HepG2 (cell line): Measurements from ENCODE around the gene CIROP. TPM values are rescaled to one million over a fixed set of nuclear protein-coding genes. Genes with fewer than 3 reads are reported as not detected.
A peak's percentile ranks its signal among the peaks of the same experiment; 100 is the strongest.

ENCODE experiments used
- CENPBD1 ChIP-seq: sonication (generic); formaldehyde crosslinking; IDR thresholded peaks from 2 replicates; pipeline ENCODE4 v1.8.0; 2022; ENCODE audit warnings: missing genetic modification reagents, low read depth, mild to moderate bottlenecking, borderline replicate concordance
- E2F5 ChIP-seq: sonication (generic); formaldehyde crosslinking; conservative IDR thresholded peaks from 2 replicates; pipeline ENCODE4 v1.4.0; 2020; ENCODE audit warnings: missing genetic modification reagents
- HBP1 ChIP-seq: IDR thresholded peaks from 2 replicates; pipeline ENCODE4 v1.6.1; 2016; ENCODE audit warnings: low read depth, control low read depth
- KDM1A ChIP-seq: IDR thresholded peaks from 2 replicates; pipeline ENCODE4 v1.6.1; 2016; ENCODE audit warnings: missing compliant biosample characterization
- MYPOP ChIP-seq: sonication (generic); formaldehyde crosslinking; IDR thresholded peaks from 2 replicates; pipeline ENCODE4 v1.8.1; 2023; ENCODE audit warnings: mild to moderate bottlenecking, moderate library complexity, missing genetic modification reagents
- PPARG ChIP-seq: conservative IDR thresholded peaks from 2 replicates; pipeline ENCODE4 v1.6.1; 2016; ENCODE audit warnings: missing biosample characterization, missing genetic modification reagents
- SRSF9 ChIP-seq: fragments of 200-400 bp; formaldehyde crosslinking; IDR thresholded peaks from 2 replicates; pipeline ENCODE4 v1.6.1; 2018; ENCODE audit warnings: borderline replicate concordance, mild to moderate bottlenecking, low read depth, low read length; ENCODE audit not compliant: insufficient read depth, poor library complexity, severe bottlenecking
- THRA ChIP-seq: sonication (generic); formaldehyde crosslinking; IDR thresholded peaks from 2 replicates; pipeline ENCODE4 v1.4.0; 2020; ENCODE audit warnings: missing genetic modification reagents, borderline replicate concordance
- ZNF318 ChIP-seq: sonication (generic); formaldehyde crosslinking; IDR thresholded peaks from 2 replicates; pipeline ENCODE4 v1.4.0; 2020; ENCODE audit warnings: mild to moderate bottlenecking, missing genetic modification reagents
- ZNF639 ChIP-seq: conservative IDR thresholded peaks from 2 replicates; pipeline ENCODE4 v1.6.1; 2018; ENCODE audit warnings: missing genetic modification reagents
- ZNF777 ChIP-seq: sonication (generic); formaldehyde crosslinking; IDR thresholded peaks from 2 replicates; pipeline ENCODE4 v1.4.0; 2020; ENCODE audit warnings: missing genetic modification reagents
- polyA plus RNA-seq, 8 experiments: library from polyadenylated mRNA; depleted of rRNA in 3 of 8; stranded (reverse) in 7 of 8; unstranded in 1 of 8; fragments of >200 nt; fragmentation: Illumina TruSeq in 4 of 8; extraction: Trizol in 4 of 8; gene quantifications; 2 replicates each; pipeline versions ENCODE4 v1.2.1 to v1.2.3, GENCODE V29; 2011 to 2016; ENCODE audit warnings: low read depth in 4 of 8, missing spikeins in 1 of 8, mixed read lengths in 1 of 8; ENCODE audit not compliant: insufficient read depth in 1 of 8
- total RNA-seq, 5 experiments: library from RNA; depleted of rRNA; stranded (reverse); fragments of >200 nt; fragmentation: Illumina TruSeq; extraction: Trizol; gene quantifications; 2 replicates each; pipeline ENCODE4 v1.2.3, GENCODE V29; 2016; ENCODE audit warnings: low read depth in 1 of 5

CIROP gene
- total and polyA plus RNA-seq, 2 of the 13 experiments (the other 11 are each of a cell fraction or from before 2014, with no cell fraction given): 0.07 TPM; not detected in 1

- TF ChIP-seq THRA (CRISPR knock-in tag) (peak; percentile 60; the same call in 1 of the 2 replicates), MYPOP (CRISPR knock-in tag) (0 out of 2 replicates have a peak, but pooled peaks have one; percentile 69), SRSF9 (no peak), E2F5 (CRISPR knock-in tag) (no peak), ZNF639 (peak; percentile 44; the same call in 1 of the 2 replicates), ZNF318 (CRISPR knock-in tag) (0 out of 2 replicates have a peak, but pooled peaks have one; percentile 19), CENPBD1 (no peak), PPARG (CRISPR knock-in tag) (peak; percentile 56; the same call in 1 of the 2 replicates), ZNF777 (CRISPR knock-in tag) (peak; percentile 55; the same call in 1 of the 2 replicates), HBP1 (peak; percentile 79; the same call in 1 of the 2 replicates), KDM1A (CRISPR knock-in tag) (peak; percentile 63; the same call in 1 of the 2 replicates)
Measured at GRCh38 chr14:23056145-23056955, 48.4 kb downstream of the CIROP start (continued).
